OCI-LY3 (cell line): ENCODE results near the gene GRIFIN.

Source experiments
- CTCF ChIP-seq: fragments of 200-600, 300-600 bp; sonication (generic); IDR thresholded peaks from 2 replicates; pipeline ENCODE4 v1.5.1; 2014; ENCODE audit warnings: antibody characterized with exemption, low read length, low read depth
- EZH2phosphoT487 ChIP-seq: fragments of 200-600 bp; shearing (Covaris generic); IDR thresholded peaks from 2 replicates; pipeline ENCODE4 v1.6.1; 2018; ENCODE audit warnings: antibody characterized with exemption, mixed run types, low read depth

DNA sequence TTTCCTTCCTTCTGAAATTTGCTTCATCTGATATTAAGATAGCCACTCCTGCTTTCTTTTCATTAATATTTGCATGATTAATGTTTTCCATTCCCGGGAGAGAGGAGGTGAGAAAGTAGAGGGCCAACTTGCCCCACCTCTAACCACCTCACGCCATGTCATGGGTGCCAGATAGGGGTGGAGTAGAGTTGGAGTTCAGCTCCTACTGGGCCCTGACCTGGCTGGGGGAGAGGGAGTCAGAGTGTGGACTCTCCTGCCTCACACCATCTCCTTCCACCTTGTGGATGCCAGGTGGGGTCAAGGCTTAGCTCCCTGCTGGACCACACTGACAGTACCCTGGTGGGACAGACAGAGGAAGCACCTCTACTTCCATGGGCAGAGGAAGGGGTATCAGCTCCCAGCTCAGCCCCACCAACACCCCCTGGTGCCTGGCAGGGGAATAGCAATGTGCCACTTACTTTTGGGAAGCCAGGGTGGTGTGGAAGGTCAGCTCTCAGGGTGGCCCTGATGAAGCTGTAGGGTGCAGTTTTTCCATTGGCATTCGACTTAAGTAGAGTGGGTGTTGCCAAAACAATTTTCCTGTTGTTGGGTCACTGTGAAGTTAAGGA lies 44.8 kb downstream of the GRIFIN start:
- peak; percentile 23 for TF ChIP-seq CTCF
- TF ChIP-seq EZH2phosphoT487, result no peak
